Pancreas (tissue), 10 donors: ENCODE data around the gene CYB561A3. TPM values are rescaled to one million over a fixed set of nuclear protein-coding genes. Genes with fewer than 3 reads are reported as not detected.
A peak's percentile ranks its signal among the peaks of the same experiment; 100 is the strongest.
"Not testable (repeated sequence)": the region's sequence is repeated elsewhere in the genome, so short reads cannot be mapped to it uniquely, and the experiment has no call there.

ENCODE experiments used
- ATAC-seq, 4 donors: fragments of 200-7000 bp; cut with Tn5 transposase; one replicate each; pipeline versions ENCODE4 v1.8.0 to v1.9.1; 2020; ENCODE audit warnings: mild to moderate bottlenecking in 4 of 4, moderate library complexity in 4 of 4
- DNase-seq, 6 donors: peaks; one replicate each; pipeline ENCODE4 v3.0.0-alpha.2; 2020
- FAIRE-seq: peaks from 2 replicates; lab custom pipeline; 2012; peaks lifted over from hg19 to GRCh38; lab: Jason Lieb, UNC
- H3K27ac ChIP-seq, 4 donors: fragments of 200-600 bp; sonication (generic); 1 replicate in 3 of 4; 2 replicates in 1 of 4; pipeline versions ENCODE4 v1.5.0 to v1.8.0; 2020
- H3K27me3 ChIP-seq, 4 donors: fragments of 200-600 bp; one replicate each; pipeline ENCODE4 v1.8.0; 2021
- H3K36me3 ChIP-seq, 3 donors: fragments of 200-600 bp; sonication (generic) in 1 of 3; one replicate each; pipeline versions ENCODE4 v1.5.0 to v1.8.0; 2020 to 2021
- H3K4me1 ChIP-seq, 3 donors: fragments of 200-600 bp; one replicate each; pipeline ENCODE4 v1.8.0; 2021
- H3K4me3 ChIP-seq, 4 donors: fragments of 200-600 bp; sonication (generic) in 2 of 4; one replicate each; pipeline versions ENCODE4 v1.5.0 to v1.8.0; 2020 to 2021
- H3K9me3 ChIP-seq, 4 donors: fragments of 200-600 bp; one replicate each; pipeline ENCODE4 v1.8.0; 2021
- CTCF ChIP-seq, 4 donors: fragments of 200-600 bp; sonication (generic) in 3 of 4; IDR thresholded peaks; one replicate each; pipeline versions ENCODE4 v1.5.0 to v1.8.0; 2021; ENCODE audit warnings: antibody characterized with exemption in 4 of 4
- WGBS, 2 donors: extraction: QIAGEN DNeasy Blood & Tissue Kit; methylation state at CpG; one replicate each; pipeline ENCODE4 v1.1.7; 2013; 5-methylcytosine and 5-hydroxymethylcytosine counted together
- intact Hi-C, 3 donors: fragments of 100-400 bp; cut with DNase I; formaldehyde crosslinking; loops; one replicate each; pipeline versions ENCODE4 v1.11.1 to v1.14.2; 2022
- polyA plus RNA-seq, 2 donors: library from polyadenylated mRNA; stranded (reverse); fragments of 200-250 nt; gene quantifications; one replicate each; pipeline ENCODE4 v1.2.3, GENCODE V29; 2013
- total RNA-seq, 6 donors: library from RNA; stranded (reverse); fragmentation: NEBNext Ultra II Directional in 4 of 6; extraction: Animal tissue kit (Norgen Biotek cat#: 25700) in 4 of 6; gene quantifications; one replicate each; pipeline versions ENCODE4 v1.2.1 to v1.2.4, GENCODE V29; 2021 to 2023
- donor health status: healthy with polysubstance abuse.
- donor health status: DM: no; HTN: no; CAD: no; lungs with moderate emphysema.
- donor health status: DM: no; HTN: no; CAD: no.
- donor health status: control.
- donor health status: control.
- donor health status: Bipolar disorder and iron deficiency.
- donor health status: DM: yes; HTN: yes; CAD: no.
- donor health status: DM: no; HTN: no; CAD: no.
- donor health status: DM: no; HTN: no; CAD: no.
- donor health status: DM: yes; HTN: yes; CAD: no.

The CYB561A3 gene
- total and polyA plus RNA-seq, 8 donors: 14.8 to 26.2 (median 22.1) TPM

- Histone ChIP-seq H3K27ac (peak overlapping the region; percentile 63 to 83 (median 74)), H3K9me3 (no peaks in the 10 kb centered on the region), H3K36me3 (peaks cover 0 to 14% (median 0%) of the 10 kb centered on the region in 3 donors), H3K4me1 (peaks cover 0 to 6% (median 0%) of the 10 kb centered on the region in 3 donors), H3K4me3 (peak overlapping the region; percentile 67 to 83 (median 70)), H3K27me3 (no peaks in the 10 kb centered on the region)
- TF ChIP-seq CTCF (IDR thresholded peaks at IDR 0.05): no peak
- ATAC-seq (peak in 3 of 4 donors; percentile 30 to 50 (median 47)), DNase-seq (no peak), FAIRE-seq (no peak)
- 1 to 2% methylated on average over 15 of the region's 15 CpGs for WGBS, 2 donors
- intact Hi-C loops: no loop called here
Measured at GRCh38 chr11:61392981-61393595, 31.4 kb upstream of the CYB561A3 start.

GRCh38 chr11:61390161-61390560, 28.5 kb upstream of the CYB561A3 start:
- Histone ChIP-seq H3K4me1 (peaks cover 0 to 6% (median 0%) of the 10 kb centered on the region in 3 donors), H3K27me3 (no peaks in the 10 kb centered on the region), H3K9me3 (no peaks in the 10 kb centered on the region), H3K27ac (no peak overlapping the region), H3K4me3 (no peak overlapping the region), H3K36me3 (peaks cover 0 to 6% (median 0%) of the 10 kb centered on the region in 3 donors)
- intact Hi-C loops: no loop called here
- TF ChIP-seq CTCF (IDR thresholded peaks at IDR 0.05): no peak
- ATAC-seq (no peak), DNase-seq (no peak), FAIRE-seq (no peak)
- WGBS, 2 donors: 68 to 85% methylated on average over 1 of the region's 1 CpG

- H3K27ac ChIP-seq: no peak overlapping the region
- H3K27me3 ChIP-seq: no peaks in the 10 kb centered on the region
- 66 to 72% methylated on average over 15 of the region's 15 CpGs for WGBS, 2 donors
- peak; percentile 16 to 49 (median 20) for ATAC-seq
- TF ChIP-seq CTCF (IDR thresholded peaks at IDR 0.05): no peak
- no peak for DNase-seq
- no peaks in the 10 kb centered on the region for H3K9me3 ChIP-seq
- no peak for FAIRE-seq
- intact Hi-C loops: loop anchor here in 2 of 3 donors (5.0 to 10.0 kb wide), 2 partner anchors 47 to 130 kb away; no protein-coding TSS in a partner anchor
- H3K4me3 ChIP-seq: no peak overlapping the region
- H3K36me3 ChIP-seq: no peaks in the 10 kb centered on the region
- H3K4me1 ChIP-seq: no peaks in the 10 kb centered on the region
Measured at GRCh38 chr11:61384271-61385242, 22.9 kb upstream of the CYB561A3 start.

- not testable (repeated sequence) for H3K4me1 ChIP-seq, H3K9me3 ChIP-seq, H3K27ac ChIP-seq, ATAC-seq, DNase-seq, H3K36me3 ChIP-seq, H3K4me3 ChIP-seq, H3K27me3 ChIP-seq, FAIRE-seq
- WGBS, 2 donors: 91 to 95% methylated on average over 5 of the region's 5 CpGs
- intact Hi-C loops: loop anchor here in 2 of 3 donors (5.0 to 10.0 kb wide), 2 partner anchors 47 to 129 kb away; no protein-coding TSS in a partner anchor
Measured at GRCh38 chr11:61383859-61384258, 22.2 kb upstream of the CYB561A3 start.

GRCh38 chr11:61380884-61381283, 19.2 kb upstream of the CYB561A3 start:
- TF ChIP-seq CTCF (IDR thresholded peaks at IDR 0.05): no peak
- H3K9me3 ChIP-seq: no peaks in the 10 kb centered on the region
- WGBS, 2 donors: 88 to 93% methylated on average over 9 of the region's 9 CpGs
- H3K27ac ChIP-seq: no peak overlapping the region
- no peaks in the 10 kb centered on the region for H3K4me1 ChIP-seq
- FAIRE-seq (no peak), DNase-seq (no peak), ATAC-seq (no peak)
- H3K27me3 ChIP-seq: no peaks in the 10 kb centered on the region
- H3K36me3 ChIP-seq: no peaks in the 10 kb centered on the region
- intact Hi-C loops: loop anchor here in 2 of 3 donors (5.0 to 10.0 kb wide), 2 partner anchors 44 to 126 kb away; no protein-coding TSS in a partner anchor
- no peak overlapping the region for H3K4me3 ChIP-seq
